GM12874 (cell line): Measurements from ENCODE around the gene DPYSL4.

Experiments
- CTCF ChIP-seq: IDR thresholded peaks from 2 replicates; pipeline ENCODE4 v1.5.1; 2011; ENCODE audit warnings: low read depth, mild to moderate bottlenecking, control low read depth, low read length, moderate library complexity; ENCODE audit not compliant: insufficient read depth

The DPYSL4 gene

GRCh38 chr10:132204781-132205473, 18.2 kb downstream of the DPYSL4 start:
- no peak for TF ChIP-seq CTCF

- TF ChIP-seq CTCF: no peak
Measured at GRCh38 chr10:132205650-132206376, 19.1 kb downstream of the DPYSL4 start.

- no peak for TF ChIP-seq CTCF
Measured at GRCh38 chr10:132206377-132206745, 19.6 kb downstream of the DPYSL4 start.

GRCh38 chr10:132206806-132207535, 20.2 kb downstream of the DPYSL4 start:
- no peak for TF ChIP-seq CTCF

GRCh38 chr10:132207536-132208461, 21.1 kb downstream of the DPYSL4 start:
- no peak for TF ChIP-seq CTCF

GRCh38 chr10:132208462-132209050, 21.8 kb downstream of the DPYSL4 start:
- no peak for TF ChIP-seq CTCF
